Heart left ventricle (tissue), 13 donors: Measurements from ENCODE around the gene TPRG1L.

Experiments used
- POLR2A ChIP-seq, 2 donors: fragments of 450-650 bp; IDR thresholded peaks; one replicate each; pipeline ENCODE4 v1.6.1; 2017; ENCODE audit warnings: antibody characterized with exemption in 2 of 2, mild to moderate bottlenecking in 2 of 2, moderate library complexity in 2 of 2
- TF ChIP-seq, protein P1 (sequence below), 12 donors: fragments of 200-600 bp; sonication (generic) in 4 of 12; IDR thresholded peaks; one replicate each; pipeline versions ENCODE4 v1.5.0 to v1.8.0; 2018 to 2022; ENCODE audit warnings: antibody characterized with exemption in 12 of 12, mild to moderate bottlenecking in 5 of 12
- donor health status: ischemic (EF 13 %, LVEDD 7.1; RV severe dilation, severe dysfunction).
- donor health status: DM: no; HTN: yes; CAD: no.
- donor health status: DM: no; HTN: no; CAD: no.
- donor health status: ischemic (EF 25% LVEDD 6.9; RV normal size, moderate dysfunction).
- donor health status: ischemic (EF 25% LVEDD 5.7; RV mildly dilated, moderate dysfunction).
- donor health status: ischemic (EF 35%, LVEDD 5.7; RV mildly dilated, moderate dysfunction).
- donor health status: nonischemic (EF 11% LVEDD 7.7; RV severe dilation, severe dysfunction).
- donor health status: DM: yes; HTN: yes; CAD: no.
- donor health status: PGD.
- donor health status: ischemic (EF 29% LVEDD 5.4; RV normal size, mild dysfunction).
- donor health status: nonischemic (EF 23%, LVEDD 6.1; RV moderate dilation, normal function).

GRCh38 chr1:3584915-3585314 lies 39.9 kb upstream of the TPRG1L start:
- no peak for TF ChIP-seq POLR2A (IDR thresholded peaks at IDR 0.05)
- TF ChIP-seq, protein P1, sequence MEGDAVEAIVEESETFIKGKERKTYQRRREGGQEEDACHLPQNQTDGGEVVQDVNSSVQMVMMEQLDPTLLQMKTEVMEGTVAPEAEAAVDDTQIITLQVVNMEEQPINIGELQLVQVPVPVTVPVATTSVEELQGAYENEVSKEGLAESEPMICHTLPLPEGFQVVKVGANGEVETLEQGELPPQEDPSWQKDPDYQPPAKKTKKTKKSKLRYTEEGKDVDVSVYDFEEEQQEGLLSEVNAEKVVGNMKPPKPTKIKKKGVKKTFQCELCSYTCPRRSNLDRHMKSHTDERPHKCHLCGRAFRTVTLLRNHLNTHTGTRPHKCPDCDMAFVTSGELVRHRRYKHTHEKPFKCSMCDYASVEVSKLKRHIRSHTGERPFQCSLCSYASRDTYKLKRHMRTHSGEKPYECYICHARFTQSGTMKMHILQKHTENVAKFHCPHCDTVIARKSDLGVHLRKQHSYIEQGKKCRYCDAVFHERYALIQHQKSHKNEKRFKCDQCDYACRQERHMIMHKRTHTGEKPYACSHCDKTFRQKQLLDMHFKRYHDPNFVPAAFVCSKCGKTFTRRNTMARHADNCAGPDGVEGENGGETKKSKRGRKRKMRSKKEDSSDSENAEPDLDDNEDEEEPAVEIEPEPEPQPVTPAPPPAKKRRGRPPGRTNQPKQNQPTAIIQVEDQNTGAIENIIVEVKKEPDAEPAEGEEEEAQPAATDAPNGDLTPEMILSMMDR (IDR thresholded peaks at IDR 0.05), result no peak
